H1 (cell line): ENCODE measurements around the gene INPP5J. TPM values are rescaled to one million over a fixed set of nuclear protein-coding genes. Genes with fewer than 3 reads are reported as not detected.

ENCODE experiments used
- CHD2 ChIP-seq: IDR thresholded peaks from 2 replicates; pipeline ENCODE4 v1.6.1; 2012; ENCODE audit warnings: low read length, improper control_type of control experiment
- CHD7 ChIP-seq: fragments of 300-600 bp; sonication (generic); IDR thresholded peaks from 2 replicates; pipeline ENCODE4 v1.7.1; 2012; ENCODE audit warnings: low read length, moderate library complexity, mild to moderate bottlenecking, inconsistent platforms; ENCODE audit not compliant: insufficient replicate concordance
- JUND ChIP-seq: IDR thresholded peaks from 2 replicates; pipeline ENCODE4 v1.6.1; 2011; ENCODE audit warnings: mild to moderate bottlenecking, improper control_type of control experiment, low read length
- SIRT6 ChIP-seq: IDR thresholded peaks from one replicate; pipeline ENCODE4 v1.7.1; 2012; ENCODE audit warnings: low read length, inconsistent platforms
- TAF1 ChIP-seq: IDR thresholded peaks from 2 replicates; pipeline ENCODE4 v1.6.1; 2011; ENCODE audit warnings: mild to moderate bottlenecking, low read depth, low read length
- polyA plus RNA-seq, 7 experiments: library from polyadenylated mRNA; depleted of rRNA in 3 of 7; stranded (reverse) in 5 of 7; unstranded in 2 of 7; fragments of >200 nt in 5 of 7; fragments of 200-250 nt in 2 of 7; gene quantifications; 1 replicate in 5 of 7; 2 replicates in 1 of 7; 4 replicates in 1 of 7; pipeline versions ENCODE4 v1.2.1 to v1.2.3, GENCODE V29; 2011 to 2013; ENCODE audit warnings: missing spikeins in 2 of 7, mixed read lengths in 2 of 7
- total RNA-seq: library from RNA; stranded (reverse); fragmentation: NEBNext Ultra II Directional; extraction: Animal tissue kit (Norgen Biotek cat#: 25700); gene quantifications from 2 replicates; pipeline ENCODE4 v1.2.1, GENCODE V29; 2021

The INPP5J gene
- total and polyA plus RNA-seq, 2 of the 8 experiments (the other 6 are each of a cell fraction or from before 2014, with no cell fraction given), result 5.4 to 6.0 TPM

GRCh38 chr22:31173386-31174145 lies 50.8 kb downstream of the INPP5J start (continued):
- TF ChIP-seq CHD7 (no peak), JUND (no peak), SIRT6 (no peak), CHD2 (no peak), TAF1 (no peak)
